ENCODE data around the gene LRCH1.

- TF ChIP-seq CTCF (IDR thresholded peaks at IDR 0.05; ENCODE audit: low read depth, low read length, missing input control) = no peak
- TF ChIP-seq RAD21 (IDR thresholded peaks at IDR 0.05) = no peak
- TF ChIP-seq MAX (IDR thresholded peaks at IDR 0.05) = no peak
Measured at GRCh38 chr13:46536341-46536740, 16.6 kb upstream of the LRCH1 start.
